Colonic mucosa (tissue), 4 donors: ENCODE data around the gene MT1M. TPM values are rescaled to one million over a fixed set of nuclear protein-coding genes. Genes with fewer than 3 reads are reported as not detected.

ENCODE experiments used
- DNase-seq: peaks from one replicate; pipeline ENCODE4 v3.0.0-alpha.2; 2020
- H3K27ac ChIP-seq: fragments of 200-600 bp; one replicate; pipeline ENCODE4 v1.8.0; 2021
- H3K27me3 ChIP-seq: fragments of 200-600 bp; one replicate; pipeline ENCODE4 v1.8.0; 2021
- H3K36me3 ChIP-seq: fragments of 200-600 bp; one replicate; pipeline ENCODE4 v1.8.0; 2021
- H3K4me1 ChIP-seq: fragments of 200-600 bp; one replicate; pipeline ENCODE4 v1.8.0; 2021; ENCODE audit warnings: mild to moderate bottlenecking
- H3K4me3 ChIP-seq: fragments of 200-600 bp; one replicate; pipeline ENCODE4 v1.8.0; 2021
- H3K9ac ChIP-seq, 2 donors: one replicate each; pipeline ENCODE4 v1.7.0; 2013; ENCODE audit warnings: control low read depth in 2 of 2, low read depth in 2 of 2, low read length in 2 of 2
- H3K9me3 ChIP-seq: fragments of 200-600 bp; one replicate; pipeline ENCODE4 v1.8.0; 2021
- intact Hi-C: fragments of 100-400 bp; cut with DNase I; formaldehyde crosslinking; loops from one replicate; pipeline ENCODE4 v1.14.1; 2022
- total RNA-seq, 2 donors: library from RNA; stranded (reverse); fragmentation: NEBNext Ultra II Directional in 1 of 2; extraction: Animal tissue kit (Norgen Biotek cat#: 25700) in 1 of 2; gene quantifications; one replicate each; pipeline ENCODE4 v1.2.1, GENCODE V29; 2021
- TF ChIP-seq, protein P1 (sequence below): fragments of 200-600 bp; IDR thresholded peaks from one replicate; pipeline ENCODE4 v1.8.0; 2022; ENCODE audit warnings: antibody characterized with exemption, mild to moderate bottlenecking
- donor health status: healthy.
- donor health status: DM: no; HTN: no; CAD: no.
- donor health status: DM: no; HTN: no; CAD: no.

MT1M gene
- total RNA-seq, 2 donors from 2014 or later = 19.0 to 21.2 TPM

DNA sequence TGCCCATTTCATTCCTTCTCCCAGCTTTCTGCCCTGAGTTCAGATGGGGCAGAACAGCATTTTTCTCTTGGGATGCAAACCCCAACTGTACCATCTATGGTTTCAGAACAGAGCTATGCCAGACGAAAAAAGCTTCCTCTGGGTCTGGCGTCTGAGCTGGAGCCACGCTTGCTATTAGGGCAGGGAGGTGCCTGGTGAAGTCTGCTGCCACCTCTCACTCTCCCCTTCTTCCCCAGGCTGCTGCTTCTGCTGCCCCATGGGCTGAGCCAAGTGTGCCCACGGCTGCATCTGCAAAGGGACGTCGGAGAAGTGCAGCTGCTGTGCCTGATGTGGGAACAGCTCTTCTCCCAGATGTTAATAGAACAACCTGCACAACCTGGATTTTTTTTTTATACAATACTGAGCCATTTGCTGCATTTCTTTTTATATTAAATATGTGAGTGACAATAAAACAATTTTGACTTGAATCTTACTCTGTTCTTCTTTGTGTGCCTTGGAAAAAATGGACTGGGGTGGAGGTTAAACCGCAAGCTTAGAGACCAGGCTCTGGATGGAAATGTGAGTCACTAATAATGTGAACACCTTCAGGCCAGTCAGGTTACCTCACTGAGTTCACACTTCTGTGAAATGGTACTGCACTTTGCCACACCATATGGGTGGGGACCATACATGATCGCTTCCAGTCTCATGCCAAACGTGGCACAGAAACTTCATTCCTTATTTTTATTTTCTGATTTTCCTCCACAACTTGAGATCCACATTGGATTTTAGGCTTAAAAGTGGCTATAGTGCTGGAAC, 4.4 kb downstream of the MT1M start:
- H3K4me3 ChIP-seq = no peak overlapping the region
- intact Hi-C loops = no loop called here
- no peaks in the 10 kb centered on the region for H3K9me3 ChIP-seq
- H3K9ac ChIP-seq = no peak overlapping the region
- TF ChIP-seq, protein P1, sequence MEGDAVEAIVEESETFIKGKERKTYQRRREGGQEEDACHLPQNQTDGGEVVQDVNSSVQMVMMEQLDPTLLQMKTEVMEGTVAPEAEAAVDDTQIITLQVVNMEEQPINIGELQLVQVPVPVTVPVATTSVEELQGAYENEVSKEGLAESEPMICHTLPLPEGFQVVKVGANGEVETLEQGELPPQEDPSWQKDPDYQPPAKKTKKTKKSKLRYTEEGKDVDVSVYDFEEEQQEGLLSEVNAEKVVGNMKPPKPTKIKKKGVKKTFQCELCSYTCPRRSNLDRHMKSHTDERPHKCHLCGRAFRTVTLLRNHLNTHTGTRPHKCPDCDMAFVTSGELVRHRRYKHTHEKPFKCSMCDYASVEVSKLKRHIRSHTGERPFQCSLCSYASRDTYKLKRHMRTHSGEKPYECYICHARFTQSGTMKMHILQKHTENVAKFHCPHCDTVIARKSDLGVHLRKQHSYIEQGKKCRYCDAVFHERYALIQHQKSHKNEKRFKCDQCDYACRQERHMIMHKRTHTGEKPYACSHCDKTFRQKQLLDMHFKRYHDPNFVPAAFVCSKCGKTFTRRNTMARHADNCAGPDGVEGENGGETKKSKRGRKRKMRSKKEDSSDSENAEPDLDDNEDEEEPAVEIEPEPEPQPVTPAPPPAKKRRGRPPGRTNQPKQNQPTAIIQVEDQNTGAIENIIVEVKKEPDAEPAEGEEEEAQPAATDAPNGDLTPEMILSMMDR = no peak
- no peak for DNase-seq
- no peak overlapping the region for H3K27ac ChIP-seq
- H3K36me3 ChIP-seq = no peaks in the 10 kb centered on the region
- no peaks in the 10 kb centered on the region for H3K4me1 ChIP-seq
- peaks cover 12% of the 10 kb centered on the region for H3K27me3 ChIP-seq

DNA sequence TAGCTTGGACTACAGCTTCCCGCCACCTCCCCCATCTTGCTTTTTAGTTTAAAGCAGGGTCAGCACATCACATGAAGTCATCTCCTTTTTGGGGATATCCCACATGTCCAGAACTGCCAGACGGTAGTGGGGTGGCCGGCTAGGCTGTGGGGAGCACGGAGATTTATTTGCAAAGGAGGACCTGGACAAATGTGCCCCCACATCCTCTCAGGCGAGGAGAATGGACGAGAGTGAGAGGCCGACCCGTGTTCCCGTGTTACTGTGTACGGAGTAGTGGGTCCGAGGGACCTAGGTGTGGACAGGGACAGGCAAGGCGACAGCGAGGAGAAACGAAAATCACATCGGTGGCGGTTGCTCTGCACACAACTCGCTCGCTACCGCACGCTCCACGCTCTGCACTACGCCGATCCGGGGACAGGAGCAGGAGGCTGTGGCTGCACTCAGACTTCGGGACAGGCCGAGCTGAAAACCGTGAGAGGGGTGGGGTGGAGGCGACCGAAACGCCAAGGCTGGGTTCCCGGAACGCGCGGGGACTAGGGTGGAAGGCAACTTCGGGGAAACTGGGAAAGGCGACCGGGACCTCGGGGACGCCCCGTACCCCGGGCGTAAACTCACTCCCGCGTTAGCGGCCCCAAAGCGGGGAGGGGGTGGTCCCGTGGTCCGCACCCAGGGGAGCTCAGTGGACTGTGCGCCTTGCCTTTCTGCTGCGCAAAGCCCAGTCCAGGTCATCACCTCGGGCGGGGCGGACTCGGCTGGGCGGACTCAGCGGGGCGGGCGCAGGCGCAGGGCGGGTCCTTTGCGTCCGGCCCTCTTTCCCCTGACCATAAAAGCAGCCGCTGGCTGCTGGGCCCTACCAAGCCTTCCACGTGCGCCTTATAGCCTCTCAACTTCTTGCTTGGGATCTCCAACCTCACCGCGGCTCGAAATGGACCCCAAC, 5.6 kb downstream of the MT1M start, which contains the start of gene MT1A:
MT1A (plus strand) TSS at position 853 of the 937 bp plus-strand sequence; CDS start at position 926, 73 bp downstream.
- Histone ChIP-seq H3K9ac (peak within 1 kb of the TSS; percentile 58 to 63), H3K4me1 (no peaks in the 10 kb centered on the region), H3K4me3 (peak within 1 kb of the TSS; percentile 49), H3K9me3 (no peaks in the 10 kb centered on the region), H3K36me3 (no peaks in the 10 kb centered on the region), H3K27ac (no peak within 1 kb of the TSS), H3K27me3 (peaks cover 12% of the 10 kb centered on the region)
- peak; percentile 90 for DNase-seq
- intact Hi-C loops = no loop called here
- TF ChIP-seq, protein P1 = no peak

DNA sequence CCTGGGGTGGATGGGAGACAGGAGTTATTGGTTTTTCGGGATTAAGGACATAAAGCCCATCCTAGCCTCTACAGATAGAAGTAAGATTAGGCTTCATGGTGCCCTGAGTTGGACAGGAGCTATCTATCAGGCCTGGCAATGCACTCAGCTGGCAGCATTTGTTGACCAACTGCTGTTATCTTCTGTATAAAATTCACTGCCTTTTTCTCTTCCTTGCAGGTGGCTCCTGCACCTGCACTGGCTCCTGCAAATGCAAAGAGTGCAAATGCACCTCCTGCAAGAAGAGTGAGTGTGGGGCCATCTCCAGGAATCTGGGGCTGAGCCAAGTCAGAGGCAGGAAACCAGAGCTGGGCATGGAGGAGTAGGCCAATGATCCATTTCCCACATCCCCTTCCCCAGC, 6.6 kb downstream of the MT1M start:
- intact Hi-C loops = no loop called here
- Histone ChIP-seq H3K9me3 (no peaks in the 10 kb centered on the region), H3K4me3 (no peak overlapping the region), H3K4me1 (no peaks in the 10 kb centered on the region), H3K27ac (no peak overlapping the region), H3K27me3 (peaks cover 12% of the 10 kb centered on the region), H3K9ac (peak overlapping the region in 1 of 2 donors; percentile 63), H3K36me3 (no peaks in the 10 kb centered on the region)
- no peak for DNase-seq
- TF ChIP-seq, protein P1 = no peak

DNA sequence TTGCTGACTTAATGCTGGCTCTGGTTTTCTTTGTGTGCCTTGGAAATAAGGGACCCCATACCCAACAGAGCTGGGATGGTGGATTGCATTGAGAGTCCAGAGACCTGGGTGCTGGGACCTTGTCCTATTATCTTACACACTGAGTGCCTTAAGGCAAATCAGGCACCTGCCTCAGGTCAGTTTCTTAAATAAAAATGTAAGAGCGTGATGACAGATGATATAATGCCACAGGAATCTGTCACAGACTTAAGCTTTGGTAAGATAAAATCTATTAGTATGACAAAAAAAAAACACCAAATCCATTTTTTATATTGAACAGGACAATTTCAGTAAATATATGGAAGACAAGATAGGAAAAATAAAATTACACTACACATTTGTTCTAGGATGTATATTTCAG, 7.6 kb downstream of the MT1M start:
- intact Hi-C loops = no loop called here
- TF ChIP-seq, protein P1 = no peak

DNA sequence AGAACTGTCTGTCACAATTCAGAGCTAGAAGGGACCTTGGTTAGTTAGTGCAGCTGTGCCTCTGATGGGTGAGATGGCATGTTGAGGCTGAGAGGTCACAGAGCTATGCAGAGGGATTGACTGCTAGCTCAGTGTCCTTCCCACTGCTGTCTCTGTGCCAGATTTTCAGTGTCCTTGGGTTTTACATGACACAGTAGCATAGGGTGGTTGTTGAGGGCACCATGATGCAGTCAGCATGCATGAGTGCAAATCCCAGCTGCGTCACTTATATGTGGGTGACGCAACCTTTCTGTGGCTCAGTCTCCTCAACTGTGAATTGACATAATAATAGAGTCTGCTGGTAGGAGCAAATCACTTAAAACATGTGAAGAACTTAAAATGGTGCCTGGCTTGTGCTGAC, 8.7 kb downstream of the MT1M start:
- no peak for DNase-seq
- Histone ChIP-seq H3K27me3 (peaks cover 5% of the 10 kb centered on the region), H3K9ac (no peak overlapping the region), H3K27ac (no peak overlapping the region), H3K9me3 (no peaks in the 10 kb centered on the region), H3K4me3 (no peak overlapping the region), H3K4me1 (no peaks in the 10 kb centered on the region), H3K36me3 (no peaks in the 10 kb centered on the region)
- TF ChIP-seq, protein P1 = no peak
- intact Hi-C loops = no loop called here

More for the DNA sequence above, 7.6 kb downstream of the MT1M start:
- peaks cover 7% of the 10 kb centered on the region for H3K27me3 ChIP-seq
- H3K36me3 ChIP-seq = no peaks in the 10 kb centered on the region
- no peak overlapping the region for H3K9ac ChIP-seq
- H3K4me1 ChIP-seq = no peaks in the 10 kb centered on the region
- H3K9me3 ChIP-seq = no peaks in the 10 kb centered on the region
- no peak for DNase-seq
- H3K27ac ChIP-seq = no peak overlapping the region
- no peak overlapping the region for H3K4me3 ChIP-seq
